ENCODE data around the gene LCE5A. TPM values are rescaled to one million over a fixed set of nuclear protein-coding genes. Genes with fewer than 3 reads are reported as not detected.
A peak's percentile ranks its signal among the peaks of the same experiment; 100 is the strongest.

Gene LCE5A
- total RNA-seq, 1 experiment from 2014 or later = not detected

DNA sequence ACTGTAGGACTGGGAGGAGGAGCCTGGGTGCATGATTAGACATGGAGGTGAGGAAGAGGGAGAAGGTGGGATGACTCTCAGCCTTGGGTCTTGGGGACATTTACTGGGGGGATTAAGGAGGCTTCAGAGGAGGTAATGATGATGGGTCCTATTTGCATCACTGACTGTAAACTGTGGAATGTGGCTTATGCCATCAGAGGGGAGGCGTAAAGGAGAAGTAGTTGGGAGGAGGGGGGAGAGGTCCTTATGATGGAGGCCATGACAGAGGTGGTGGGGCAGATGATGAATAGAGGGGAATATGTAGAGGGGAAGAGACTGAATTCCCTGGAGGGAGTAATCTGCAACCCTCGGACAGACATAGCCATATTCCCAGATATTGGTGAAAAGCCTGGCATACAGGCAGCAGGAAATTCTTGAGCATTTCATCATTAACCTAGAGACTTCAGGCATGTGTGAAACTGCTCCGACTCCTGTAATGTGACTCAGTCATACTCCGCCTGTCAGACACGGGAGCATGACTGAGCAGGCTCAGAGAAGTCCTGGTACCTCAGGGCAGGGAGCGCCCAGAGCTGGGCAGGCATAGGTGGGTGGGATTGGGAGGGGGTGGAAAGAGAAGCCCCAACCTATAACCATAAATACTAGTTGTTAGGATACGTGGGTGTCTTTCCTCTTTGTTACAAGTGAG is 8.0 kb upstream of the LCE5A start:
- no peaks in the 10 kb centered on the region for H3K27me3 ChIP-seq (ENCODE audit: control insufficient read depth, insufficient read depth, low read length)
- DNase-seq = no peak
- no peak overlapping the region for H3K4me3 ChIP-seq (ENCODE audit: insufficient read depth, low read depth, low read length)
- H3K36me3 ChIP-seq (replicated peaks; ENCODE audit: control insufficient read depth, insufficient read depth, low read length) = no peaks in the 10 kb centered on the region

DNA sequence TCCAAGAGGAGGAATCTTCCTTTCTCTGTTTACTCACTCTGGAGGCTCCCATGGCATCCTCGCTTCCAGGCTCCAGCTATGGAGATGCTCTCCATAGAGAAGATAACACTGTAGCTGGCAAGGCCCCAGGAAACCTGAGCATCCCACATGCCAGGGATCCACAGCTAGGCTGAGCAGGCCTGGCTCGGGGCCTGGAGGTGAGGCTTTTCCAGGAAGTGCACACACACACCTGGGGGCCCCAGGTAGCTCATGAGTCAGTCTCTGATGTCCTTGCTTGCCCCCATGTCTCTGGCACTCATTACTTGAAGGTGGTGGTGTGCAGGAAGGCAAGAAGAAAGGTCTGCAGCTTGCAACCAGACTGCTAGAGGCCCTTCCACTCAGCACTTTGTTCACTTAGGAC is 5.5 kb upstream of the LCE5A start:
- H3K36me3 ChIP-seq (replicated peaks; ENCODE audit: control insufficient read depth, insufficient read depth, low read length) = no peaks in the 10 kb centered on the region
- DNase-seq = no peak
- H3K27me3 ChIP-seq (ENCODE audit: control insufficient read depth, insufficient read depth, low read length) = no peaks in the 10 kb centered on the region
- H3K4me3 ChIP-seq (ENCODE audit: insufficient read depth, low read depth, low read length) = no peak overlapping the region

DNA sequence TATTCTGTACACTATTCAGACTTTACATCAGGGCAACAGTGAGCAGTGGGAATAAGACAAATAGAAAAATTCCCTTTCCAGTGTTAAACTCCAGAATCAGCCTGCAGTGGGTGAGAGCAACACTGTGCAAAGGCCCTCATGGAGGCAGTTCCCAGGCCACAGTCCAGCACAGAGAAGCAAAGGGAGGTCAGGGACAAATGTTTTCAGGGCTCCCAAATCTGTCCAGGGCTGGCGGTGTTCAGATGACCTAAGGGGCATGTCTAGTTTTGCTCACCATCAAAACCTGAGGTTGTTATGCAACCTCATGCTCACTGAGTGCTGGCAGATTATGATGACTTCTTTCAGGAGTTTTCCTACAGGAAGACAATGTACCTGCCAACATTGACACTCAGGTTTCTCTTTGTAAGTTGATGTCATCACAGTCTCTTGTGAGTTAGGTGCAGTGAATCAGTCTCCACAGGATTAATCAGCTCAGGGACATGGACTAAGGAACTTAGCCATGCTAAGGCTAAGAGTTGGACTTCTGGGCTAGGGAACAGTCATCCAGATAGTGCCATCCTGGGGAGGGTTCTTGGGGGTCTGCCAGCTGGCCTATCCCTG is 3.6 kb upstream of the LCE5A start:
- H3K36me3 ChIP-seq (replicated peaks; ENCODE audit: control insufficient read depth, insufficient read depth, low read length) = no peaks in the 10 kb centered on the region
- no peak overlapping the region for H3K4me3 ChIP-seq (ENCODE audit: insufficient read depth, low read depth, low read length)
- H3K27me3 ChIP-seq (ENCODE audit: control insufficient read depth, insufficient read depth, low read length) = no peaks in the 10 kb centered on the region
- no peak for DNase-seq

DNA sequence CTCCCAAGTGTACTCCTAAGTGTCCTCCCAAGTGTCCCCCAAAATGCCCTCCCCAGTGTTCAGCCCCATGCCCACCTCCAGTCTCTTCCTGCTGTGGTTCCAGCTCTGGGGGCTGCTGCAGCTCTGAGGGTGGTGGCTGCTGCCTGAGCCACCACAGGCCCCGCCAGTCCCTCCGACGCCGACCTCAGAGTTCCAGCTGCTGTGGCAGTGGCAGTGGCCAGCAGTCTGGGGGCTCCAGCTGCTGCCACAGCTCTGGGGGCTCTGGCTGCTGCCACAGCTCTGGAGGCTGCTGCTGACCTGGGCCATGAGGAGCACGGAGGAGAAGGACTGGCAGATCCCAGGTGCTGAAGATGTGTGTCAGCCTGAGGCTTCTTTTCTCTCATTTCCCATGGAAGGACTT is 993 bp downstream of the LCE5A start:
- H3K27me3 ChIP-seq (ENCODE audit: control insufficient read depth, insufficient read depth, low read length) = no peaks in the 10 kb centered on the region
- H3K4me3 ChIP-seq (ENCODE audit: insufficient read depth, low read depth, low read length) = no peak overlapping the region
- no peak for DNase-seq
- H3K36me3 ChIP-seq (replicated peaks; ENCODE audit: control insufficient read depth, insufficient read depth, low read length) = no peaks in the 10 kb centered on the region

DNA sequence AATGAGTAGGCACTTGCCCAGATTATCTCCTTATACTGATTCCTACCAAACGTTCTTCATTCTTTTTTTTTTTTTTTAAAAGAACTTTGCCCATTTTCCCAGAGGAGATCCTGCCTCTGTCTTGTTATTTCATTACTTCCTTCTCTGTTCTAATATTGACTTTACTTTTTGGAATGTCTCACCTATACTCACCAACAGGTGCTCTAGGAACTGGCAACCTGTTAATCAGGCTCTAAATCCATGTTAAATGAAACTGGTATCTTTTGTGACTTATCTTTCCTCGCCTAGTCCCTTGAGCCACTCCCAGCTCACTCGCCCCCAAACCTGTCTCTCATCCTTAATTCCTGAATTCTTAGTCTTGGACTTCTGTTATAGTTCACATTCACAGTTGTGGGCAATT is 2.5 kb downstream of the LCE5A start:
- no peak for DNase-seq
- Histone ChIP-seq H3K27me3 (ENCODE audit: control insufficient read depth, insufficient read depth, low read length) (no peaks in the 10 kb centered on the region), H3K4me3 (ENCODE audit: insufficient read depth, low read depth, low read length) (no peak overlapping the region), H3K36me3 (replicated peaks; ENCODE audit: control insufficient read depth, insufficient read depth, low read length) (no peaks in the 10 kb centered on the region)

DNA sequence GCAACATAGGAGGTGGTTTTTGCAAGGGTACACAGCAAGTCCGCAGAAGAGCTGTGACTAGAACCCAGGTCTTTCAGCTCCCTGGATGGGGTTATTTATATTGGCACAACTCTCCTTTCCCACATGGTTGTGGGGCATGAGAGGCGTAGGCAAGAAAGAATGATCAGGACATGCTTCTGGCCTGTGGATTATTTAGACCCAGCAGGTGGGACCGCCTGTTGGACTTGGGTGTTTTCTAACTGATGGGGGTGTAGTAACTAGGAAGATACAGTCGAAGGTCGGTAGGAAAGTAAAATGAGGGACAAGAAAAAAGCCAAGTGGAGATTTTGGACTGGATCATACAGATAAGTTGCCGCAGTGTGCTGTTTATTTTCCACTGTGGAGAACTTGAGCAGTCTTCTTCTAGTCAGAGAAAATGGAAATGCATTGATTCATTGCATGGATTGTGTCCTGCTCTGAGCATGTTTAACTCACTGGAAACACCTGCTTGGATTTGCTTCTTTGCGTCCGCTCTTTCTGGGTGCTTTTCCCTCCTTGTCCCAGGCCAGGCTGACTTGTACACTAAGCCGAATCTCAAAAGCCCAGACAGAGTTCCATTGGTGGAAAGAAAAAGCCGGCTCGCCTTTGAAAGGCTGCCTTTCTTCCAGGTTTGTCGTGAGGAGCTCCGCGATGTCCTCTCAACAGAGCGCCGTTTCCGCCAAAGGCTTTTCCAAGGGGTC is 4.3 kb downstream of the LCE5A start:
- Histone ChIP-seq H3K4me3 (ENCODE audit: insufficient read depth, low read depth, low read length) (no peak overlapping the region), H3K27me3 (ENCODE audit: control insufficient read depth, insufficient read depth, low read length) (no peaks in the 10 kb centered on the region), H3K36me3 (replicated peaks; ENCODE audit: control insufficient read depth, insufficient read depth, low read length) (no peaks in the 10 kb centered on the region)
- DNase-seq = no peak

DNA sequence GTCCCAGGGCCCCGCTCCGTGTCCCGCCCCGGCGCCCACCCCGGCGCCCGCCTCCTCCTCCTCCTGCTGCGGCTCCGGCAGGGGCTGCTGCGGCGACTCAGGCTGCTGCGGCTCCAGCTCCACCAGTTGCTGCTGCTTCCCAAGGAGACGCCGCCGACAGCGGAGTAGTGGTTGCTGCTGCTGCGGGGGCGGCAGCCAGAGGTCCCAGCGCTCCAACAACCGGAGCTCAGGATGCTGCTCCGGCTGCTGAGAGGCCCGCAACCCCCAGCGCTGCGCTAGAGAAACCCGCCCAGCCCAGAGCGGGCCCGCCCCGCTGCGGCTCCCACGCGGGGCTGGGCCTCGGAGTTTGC is 4.8 kb downstream of the LCE5A start:
- DNase-seq = peak; percentile 16
- H3K36me3 ChIP-seq (replicated peaks; ENCODE audit: control insufficient read depth, insufficient read depth, low read length) = no peaks in the 10 kb centered on the region
- no peaks in the 10 kb centered on the region for H3K27me3 ChIP-seq (ENCODE audit: control insufficient read depth, insufficient read depth, low read length)
- H3K4me3 ChIP-seq (ENCODE audit: insufficient read depth, low read depth, low read length) = no peak overlapping the region

DNA sequence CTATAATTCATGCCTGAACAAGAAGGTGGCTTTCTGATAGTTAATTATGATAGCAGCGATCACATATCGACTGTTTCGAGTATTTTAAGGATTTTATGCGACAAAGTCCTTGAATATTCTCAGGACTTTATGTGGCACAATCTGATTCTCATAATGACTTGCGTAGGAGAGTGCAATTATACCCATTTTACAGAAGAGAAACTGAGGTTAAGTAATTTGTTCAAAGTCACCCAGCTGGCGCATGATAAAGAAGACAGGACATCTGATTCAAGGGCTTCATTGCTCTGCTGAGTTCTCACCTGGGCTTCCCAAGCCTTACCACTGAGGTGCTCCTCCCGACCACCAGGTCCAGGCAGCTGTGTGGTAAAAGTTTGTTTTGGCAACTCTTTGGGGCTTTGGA is 5.5 kb downstream of the LCE5A start:
- Histone ChIP-seq H3K4me3 (ENCODE audit: insufficient read depth, low read depth, low read length) (no peak overlapping the region), H3K27me3 (ENCODE audit: control insufficient read depth, insufficient read depth, low read length) (no peaks in the 10 kb centered on the region)

DNA sequence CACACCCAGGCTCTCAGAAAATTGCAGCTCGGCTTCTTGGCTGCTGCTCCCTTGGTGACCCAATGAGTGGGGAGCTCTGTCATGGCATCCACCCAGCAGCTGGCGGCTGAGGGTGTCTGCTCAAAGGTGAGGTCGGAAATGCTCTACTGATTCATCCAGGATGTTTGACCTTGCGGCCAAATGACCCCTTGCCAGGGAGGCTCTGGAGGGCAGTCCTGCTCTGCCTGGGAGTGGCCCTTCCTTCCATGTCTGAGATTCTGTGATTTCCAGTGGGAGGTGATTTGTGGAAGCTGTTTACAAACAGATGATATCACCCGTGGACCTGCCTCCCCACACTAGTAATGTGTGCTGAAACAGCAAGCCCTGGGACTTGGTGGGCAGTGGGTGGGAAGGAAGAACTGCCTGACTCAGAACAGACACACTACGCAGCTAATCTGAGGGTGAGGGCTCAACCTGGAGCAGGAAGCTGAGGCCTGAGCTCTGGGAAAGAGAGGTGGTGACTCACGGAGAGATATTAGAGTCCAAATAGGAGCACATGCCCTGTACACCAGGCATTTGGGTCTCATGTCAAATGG is 6.7 kb downstream of the LCE5A start:
- no peaks in the 10 kb centered on the region for H3K27me3 ChIP-seq (ENCODE audit: control insufficient read depth, insufficient read depth, low read length)
- no peaks in the 10 kb centered on the region for H3K36me3 ChIP-seq (replicated peaks; ENCODE audit: control insufficient read depth, insufficient read depth, low read length)
- H3K4me3 ChIP-seq (ENCODE audit: insufficient read depth, low read depth, low read length) = no peak overlapping the region
- DNase-seq = no peak

More for the DNA sequence above, 5.5 kb downstream of the LCE5A start:
- H3K36me3 ChIP-seq (replicated peaks; ENCODE audit: control insufficient read depth, insufficient read depth, low read length) = no peaks in the 10 kb centered on the region
- no peak for DNase-seq

DNA sequence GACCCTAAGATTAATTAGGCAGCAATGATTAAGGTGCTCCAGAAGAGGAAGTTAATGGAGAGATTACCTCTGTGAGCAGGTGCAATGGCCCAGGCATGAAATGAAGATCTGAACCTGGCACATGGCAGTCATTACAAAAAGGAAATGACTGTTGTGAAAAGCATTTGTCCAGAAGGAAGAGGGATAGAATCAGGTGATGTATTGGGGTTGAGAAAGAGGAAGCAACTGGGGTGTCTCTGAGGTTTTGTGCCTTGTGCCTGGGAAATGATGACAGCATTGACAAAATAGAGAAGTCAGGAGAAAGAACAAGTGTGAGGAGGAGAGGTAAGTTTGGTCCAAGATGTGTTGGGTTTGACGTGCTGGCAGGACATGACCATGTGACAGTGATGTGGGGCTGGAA is 9.2 kb downstream of the LCE5A start:
- Histone ChIP-seq H3K27me3 (ENCODE audit: control insufficient read depth, insufficient read depth, low read length) (no peaks in the 10 kb centered on the region), H3K36me3 (replicated peaks; ENCODE audit: control insufficient read depth, insufficient read depth, low read length) (no peaks in the 10 kb centered on the region), H3K4me3 (ENCODE audit: insufficient read depth, low read depth, low read length) (no peak overlapping the region)
- DNase-seq = no peak

DNA sequence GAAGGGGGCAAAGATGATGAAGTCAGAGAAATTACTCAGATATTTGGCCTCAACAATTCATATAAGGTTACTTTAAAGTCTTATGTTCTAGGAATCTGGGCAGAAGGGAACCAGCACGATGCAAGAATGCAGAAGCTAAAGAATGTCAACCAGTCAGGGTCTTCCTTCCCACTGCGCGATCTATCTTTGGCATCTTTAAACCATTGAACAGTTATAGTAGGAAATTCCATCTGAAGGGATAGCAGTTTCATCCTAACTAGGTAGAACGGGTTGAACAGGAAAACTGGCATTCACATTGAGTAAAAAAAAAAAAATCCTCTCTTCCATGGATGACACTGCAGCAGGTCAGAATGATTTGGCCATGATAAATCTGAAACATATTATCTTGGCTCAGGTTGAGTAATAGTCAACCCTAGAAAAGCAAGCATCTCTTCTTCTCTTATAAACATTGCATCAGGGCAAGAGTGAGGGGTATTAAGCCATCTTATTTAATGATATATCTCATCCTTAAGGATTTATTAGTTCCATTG is 10.0 kb downstream of the LCE5A start:
- no peak overlapping the region for H3K4me3 ChIP-seq (ENCODE audit: insufficient read depth, low read depth, low read length)
- H3K27me3 ChIP-seq (ENCODE audit: control insufficient read depth, insufficient read depth, low read length) = no peaks in the 10 kb centered on the region
- no peak for DNase-seq
- H3K36me3 ChIP-seq (replicated peaks; ENCODE audit: control insufficient read depth, insufficient read depth, low read length) = no peaks in the 10 kb centered on the region

DNA sequence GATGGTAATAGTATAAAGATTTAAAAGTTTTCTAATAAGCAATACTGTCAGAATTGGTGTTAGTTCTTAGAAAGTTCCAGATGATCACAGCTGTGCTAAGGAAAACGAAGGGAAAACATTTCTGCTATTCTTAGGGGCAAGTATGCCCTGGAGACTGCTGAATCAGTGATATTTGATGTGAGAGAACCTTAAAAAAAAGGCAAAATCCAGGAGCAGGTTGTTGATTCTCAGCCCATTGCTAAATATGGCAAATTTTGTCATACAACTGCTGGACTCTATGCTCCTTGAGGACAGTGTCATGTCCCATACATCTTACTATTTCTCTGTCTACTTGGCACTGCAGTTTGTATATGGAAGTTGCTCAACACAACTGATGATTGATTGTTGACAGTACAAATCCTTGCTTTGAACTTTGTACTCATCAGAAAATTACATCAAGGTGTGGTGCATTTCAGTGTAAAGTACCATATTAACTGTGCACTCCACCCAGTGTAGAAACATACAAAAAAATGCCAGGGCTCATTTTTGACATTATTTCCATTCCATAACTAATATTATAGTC is 14.6 kb downstream of the LCE5A start:
- DNase-seq = no peak
- no peaks in the 10 kb centered on the region for H3K27me3 ChIP-seq (ENCODE audit: control insufficient read depth, insufficient read depth, low read length)
- H3K4me3 ChIP-seq (ENCODE audit: insufficient read depth, low read depth, low read length) = no peak overlapping the region
- H3K36me3 ChIP-seq (replicated peaks; ENCODE audit: control insufficient read depth, insufficient read depth, low read length) = no peaks in the 10 kb centered on the region

DNA sequence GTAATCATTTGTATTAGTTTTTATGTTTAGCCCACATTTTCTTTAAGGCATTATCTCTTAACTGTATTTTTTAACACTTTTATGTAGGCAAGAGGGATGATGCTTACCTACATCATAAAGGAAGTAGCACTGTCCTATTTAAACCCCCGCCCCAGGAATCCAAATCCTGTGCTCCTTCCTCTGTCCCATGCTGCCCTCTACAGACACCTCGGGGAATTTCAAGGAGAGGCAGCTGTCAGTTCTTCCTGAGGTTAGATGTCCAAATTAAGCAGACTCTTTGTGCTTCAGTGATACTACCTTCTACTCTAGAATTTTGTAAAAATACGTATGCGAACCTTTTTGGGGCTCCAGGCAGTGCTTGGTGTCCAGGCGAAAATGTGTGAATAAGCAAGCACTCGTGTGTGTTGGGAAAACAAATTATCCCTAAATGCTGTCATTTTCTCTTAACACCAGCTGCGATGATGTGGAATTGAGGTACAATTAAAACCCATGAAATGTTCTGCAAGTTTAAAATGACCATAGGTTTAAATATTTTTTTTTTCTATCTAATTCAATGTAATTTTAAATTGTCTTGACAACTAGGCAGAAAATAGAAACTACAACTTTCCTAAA is 22.8 kb downstream of the LCE5A start:
- DNase-seq = peak; percentile 28
- Histone ChIP-seq H3K36me3 (replicated peaks; ENCODE audit: control insufficient read depth, insufficient read depth, low read length) (no peaks in the 10 kb centered on the region), H3K27me3 (ENCODE audit: control insufficient read depth, insufficient read depth, low read length) (no peaks in the 10 kb centered on the region), H3K4me3 (ENCODE audit: insufficient read depth, low read depth, low read length) (no peak overlapping the region)

DNA sequence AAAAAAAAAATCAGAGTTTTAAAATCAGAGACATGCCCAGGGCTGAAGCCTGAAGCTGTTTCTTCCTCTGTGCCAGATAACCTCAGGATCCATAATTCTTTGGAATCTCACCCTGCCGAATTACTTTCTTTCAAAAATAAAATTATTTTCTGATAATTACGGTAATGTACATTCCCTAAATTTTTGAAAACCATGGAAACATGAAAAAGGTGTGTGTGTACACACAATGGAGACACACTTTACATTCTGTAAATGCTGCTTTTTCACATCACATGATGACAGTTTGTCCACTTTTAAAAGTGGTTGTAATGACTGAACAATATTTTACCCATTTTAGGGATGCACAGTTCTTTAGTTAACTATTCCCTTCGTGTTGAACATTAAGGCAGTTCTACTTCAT is 25.2 kb downstream of the LCE5A start:
- H3K27me3 ChIP-seq (ENCODE audit: control insufficient read depth, insufficient read depth, low read length) = no peaks in the 10 kb centered on the region
- no peaks in the 10 kb centered on the region for H3K36me3 ChIP-seq (replicated peaks; ENCODE audit: control insufficient read depth, insufficient read depth, low read length)
- H3K4me3 ChIP-seq (ENCODE audit: insufficient read depth, low read depth, low read length) = no peak overlapping the region
- no peak for DNase-seq

Data from H7 (cell line).